Neural cell (in vitro differentiated cells): Measurements from ENCODE around the gene SLC29A1. TPM values are rescaled to one million over a fixed set of nuclear protein-coding genes. Genes with fewer than 3 reads are reported as not detected.

Experiments used
- H2AFZ ChIP-seq: fragments of 200-600, 300-800 bp; sonication (generic), shearing (Covaris generic); 2 replicates; pipeline ENCODE4 v1.6.0; 2014; ENCODE audit warnings: low read depth, mild to moderate bottlenecking, antibody characterized with exemption, low read length, moderate library complexity
- H3F3A ChIP-seq: fragments of 200-600 bp; shearing (Covaris generic); 2 replicates; pipeline ENCODE4 v1.6.1; 2016; ENCODE audit warnings: mild to moderate bottlenecking, moderate library complexity, mixed read lengths, antibody characterized with exemption, low read length; ENCODE audit not compliant: insufficient read depth, poor library complexity, severe bottlenecking
- H3K27ac ChIP-seq: fragments of 200-600, 300-800 bp; sonication (generic), shearing (Covaris generic); 2 replicates; pipeline ENCODE4 v1.5.1; 2014; ENCODE audit warnings: mild to moderate bottlenecking, low read length, moderate library complexity
- H3K27me3 ChIP-seq: fragments of 300-800, 200-600 bp; sonication (generic), shearing (Covaris generic); 2 replicates; pipeline ENCODE4 v1.6.0; 2014; ENCODE audit warnings: mild to moderate bottlenecking, low read depth, low read length, moderate library complexity; ENCODE audit not compliant: insufficient read depth
- H3K36me3 ChIP-seq: fragments of 300-800, 200-600 bp; sonication (generic), shearing (Covaris generic); 2 replicates; pipeline ENCODE4 v1.5.1; 2014; ENCODE audit warnings: mild to moderate bottlenecking, antibody characterized with exemption, low read length, moderate library complexity; ENCODE audit not compliant: insufficient read depth
- H3K4me2 ChIP-seq: fragments of 300-800, 200-600 bp; sonication (generic), shearing (Covaris generic); 2 replicates; pipeline ENCODE4 v1.6.0; 2014; ENCODE audit warnings: mild to moderate bottlenecking, low read length
- H3K4me3 ChIP-seq: fragments of 300-800, 200-600 bp; sonication (generic), shearing (Covaris generic); 2 replicates; pipeline ENCODE4 v1.5.1; 2014; ENCODE audit warnings: mild to moderate bottlenecking, low read length, moderate library complexity
- H3K79me2 ChIP-seq: fragments of 200-600 bp; shearing (Covaris generic); replicated peaks from 2 replicates; pipeline ENCODE4 v1.6.0; 2014; ENCODE audit warnings: mild to moderate bottlenecking, low read length, moderate library complexity; ENCODE audit not compliant: insufficient read depth
- H3K9ac ChIP-seq: fragments of 300-800, 200-600 bp; sonication (generic), shearing (Covaris generic); 2 replicates; pipeline ENCODE4 v1.6.1; 2016; ENCODE audit warnings: mild to moderate bottlenecking, low read length, mixed read lengths
- H3K9me2 ChIP-seq: fragments of 200-600 bp; shearing (Covaris generic); 2 replicates; pipeline ENCODE4 v1.6.1; 2016; ENCODE audit warnings: mild to moderate bottlenecking, low read length, mixed read lengths; ENCODE audit not compliant: insufficient read depth
- H3K9me3 ChIP-seq: fragments of 200-600, 300-800 bp; sonication (generic), shearing (Covaris generic); 2 replicates; pipeline ENCODE4 v1.6.1; 2016; ENCODE audit warnings: mild to moderate bottlenecking, mixed run types, low read length, moderate library complexity, mixed read lengths
- H4K20me1 ChIP-seq: fragments of 200-600 bp; shearing (Covaris generic); 2 replicates; pipeline ENCODE4 v1.6.1; 2016; ENCODE audit warnings: mild to moderate bottlenecking, mixed run types; ENCODE audit not compliant: insufficient read depth
- CTCF ChIP-seq: fragments of 450-650 bp; IDR thresholded peaks from 2 replicates; pipeline ENCODE4 v1.5.1; 2014; ENCODE audit warnings: antibody characterized with exemption, mild to moderate bottlenecking, moderate library complexity; ENCODE audit not compliant: poor library complexity, severe bottlenecking
- EP300 ChIP-seq: fragments of 450-650 bp; conservative IDR thresholded peaks from 2 replicates; pipeline ENCODE4 v1.6.1; 2014; ENCODE audit warnings: antibody characterized with exemption, mild to moderate bottlenecking, moderate library complexity; ENCODE audit not compliant: poor library complexity, severe bottlenecking
- EZH2 ChIP-seq: fragments of 200-600, 300-800 bp; shearing (Covaris generic), sonication (generic); IDR thresholded peaks from 2 replicates; pipeline ENCODE4 v1.6.1; 2014; ENCODE audit warnings: antibody characterized with exemption, low read length, borderline replicate concordance, mild to moderate bottlenecking; ENCODE audit not compliant: insufficient read depth, poor library complexity, severe bottlenecking
- MXI1 ChIP-seq: fragments of 450-650 bp; conservative IDR thresholded peaks from 2 replicates; pipeline ENCODE4 v1.6.1; 2014; ENCODE audit warnings: antibody characterized with exemption, mild to moderate bottlenecking; ENCODE audit not compliant: poor library complexity, severe bottlenecking
- POLR2AphosphoS5 ChIP-seq: IDR thresholded peaks from 2 replicates; pipeline ENCODE4 v1.6.1; 2012
- RAD21 ChIP-seq: fragments of 450-650 bp; conservative IDR thresholded peaks from 2 replicates; pipeline ENCODE4 v1.6.1; 2014; ENCODE audit warnings: antibody characterized with exemption, mild to moderate bottlenecking, moderate library complexity
- REST ChIP-seq: IDR thresholded peaks from 2 replicates; pipeline ENCODE4 v1.6.1; 2012; ENCODE audit warnings: borderline replicate concordance
- SMC3 ChIP-seq: fragments of 450-650 bp; conservative IDR thresholded peaks from 2 replicates; pipeline ENCODE4 v1.6.1; 2014; ENCODE audit warnings: antibody characterized with exemption, mild to moderate bottlenecking, moderate library complexity; ENCODE audit not compliant: poor library complexity
- TAF1 ChIP-seq: IDR thresholded peaks from 2 replicates; pipeline ENCODE4 v1.6.1; 2012; ENCODE audit warnings: low read depth
- polyA plus RNA-seq: library from polyadenylated mRNA; depleted of rRNA; stranded (reverse); fragments of >200 nt; gene quantifications from 2 replicates; pipeline ENCODE4 v1.2.3, GENCODE V29; 2014

SLC29A1 gene
- polyA plus RNA-seq, 1 donor from 2014 or later, result 18.9 TPM

GRCh38 chr6:44221961-44222335 is 1.4 kb upstream of the SLC29A1 start:
- no peak overlapping the region for H3K27ac ChIP-seq
- TF ChIP-seq SMC3 (no peak), CTCF (no peak), RAD21 (no peak), POLR2AphosphoS5 (no peak), EZH2 (no peak), EP300 (no peak), TAF1 (no peak), REST (no peak), MXI1 (no peak)
- H4K20me1 ChIP-seq, result no peaks in the 10 kb centered on the region
- no peak overlapping the region for H3K9ac ChIP-seq
- no peaks in the 10 kb centered on the region for H3F3A ChIP-seq
- H3K9me3 ChIP-seq, result no peaks in the 10 kb centered on the region
- H3K9me2 ChIP-seq, result no peaks in the 10 kb centered on the region
- H3K4me2 ChIP-seq, result no peak overlapping the region
- no peak overlapping the region for H3K4me3 ChIP-seq
- peaks cover 4% of the 10 kb centered on the region for H3K27me3 ChIP-seq
- peaks cover 3% of the 10 kb centered on the region for H3K79me2 ChIP-seq
- H2AFZ ChIP-seq, result no peak overlapping the region
- no peaks in the 10 kb centered on the region for H3K36me3 ChIP-seq

DNA sequence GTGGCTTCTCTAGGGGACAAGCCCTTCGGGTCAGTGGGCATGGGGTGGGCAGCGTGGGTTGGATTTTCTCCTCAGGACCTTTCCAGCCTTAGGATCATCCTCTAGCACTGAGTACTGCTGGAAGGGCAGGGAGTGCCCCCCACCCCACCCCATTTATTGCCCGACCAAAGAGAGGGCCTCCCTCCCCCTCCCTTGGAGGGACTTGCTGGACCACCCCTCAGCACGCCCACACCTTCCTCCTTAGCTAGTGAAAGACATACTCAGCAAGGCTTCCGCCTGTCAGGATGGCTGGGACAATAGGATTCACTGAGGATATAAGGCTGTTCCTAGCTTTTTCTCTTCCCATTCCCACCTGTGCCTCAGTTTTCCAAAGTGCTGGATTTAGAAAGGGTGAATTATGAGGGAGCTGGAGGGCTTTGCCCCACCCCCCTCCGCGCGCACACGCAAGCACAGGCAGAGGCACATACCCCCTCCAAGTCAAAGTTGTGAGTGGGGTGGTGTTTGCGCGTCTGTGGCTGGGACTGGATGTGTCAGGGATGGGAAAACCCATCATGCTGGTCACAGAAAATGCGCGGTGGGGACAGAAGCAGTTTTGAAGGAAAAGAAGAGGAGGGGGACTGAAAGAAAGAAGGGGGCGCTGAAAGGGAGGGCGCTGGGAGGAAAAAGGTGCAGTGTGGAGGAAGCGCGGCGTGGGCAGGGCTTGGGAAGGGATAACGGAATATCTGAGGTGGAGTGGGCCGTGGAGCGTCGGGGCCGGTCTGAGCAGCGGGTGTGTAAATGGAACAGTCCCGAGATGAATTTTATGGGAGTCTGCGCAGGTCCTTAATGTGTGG is 693 bp upstream of the SLC29A1 start:
- Histone ChIP-seq H4K20me1 (no peaks in the 10 kb centered on the region), H3K4me3 (peak overlapping the region; percentile 77), H3K4me2 (peak overlapping the region; percentile 39), H3F3A (no peaks in the 10 kb centered on the region), H3K9me2 (no peaks in the 10 kb centered on the region), H3K9me3 (no peaks in the 10 kb centered on the region), H3K79me2 (peaks cover 3% of the 10 kb centered on the region), H3K36me3 (no peaks in the 10 kb centered on the region), H2AFZ (peak overlapping the region; percentile 54), H3K9ac (peak overlapping the region; percentile 50), H3K27ac (peak overlapping the region; percentile 9), H3K27me3 (peaks cover 4% of the 10 kb centered on the region)
- TF ChIP-seq REST (peak; percentile 42), RAD21 (no peak), POLR2AphosphoS5 (no peak)
